Right atrium auricular region (tissue), 2 donors: ENCODE measurements around the gene PHACTR4. TPM values are rescaled to one million over a fixed set of nuclear protein-coding genes. Genes with fewer than 3 reads are reported as not detected.
A peak's percentile ranks its signal among the peaks of the same experiment; 100 is the strongest.
"Not testable (repeated sequence)": the region's sequence is repeated elsewhere in the genome, so short reads cannot be mapped to it uniquely, and the experiment has no call there.

Experiments used
- DNase-seq: peaks from one replicate; pipeline ENCODE4 v3.0.0-alpha.2; 2019; ENCODE audit warnings: low spot score
- H3K27ac ChIP-seq, 2 donors: fragments of 200-600 bp; sonication (generic); 1 replicate in 1 of 2; 2 replicates in 1 of 2; pipeline ENCODE4 v1.5.1; 2016 to 2019
- H3K27me3 ChIP-seq, 2 donors: fragments of 200-600 bp; sonication (generic); one replicate each; pipeline versions ENCODE4 v1.5.1 to v1.6.0; 2017 to 2019
- H3K36me3 ChIP-seq: fragments of 200-600 bp; sonication (generic); one replicate; pipeline ENCODE4 v1.5.1; 2016
- H3K4me1 ChIP-seq, 2 donors: fragments of 200-600 bp; sonication (generic); one replicate each; pipeline versions ENCODE4 v1.5.1 to v1.6.0; 2017 to 2019
- H3K4me3 ChIP-seq, 2 donors: fragments of 200-600 bp; sonication (generic); 1 replicate in 1 of 2; 2 replicates in 1 of 2; pipeline ENCODE4 v1.5.1; 2017 to 2019; ENCODE audit warnings: mild to moderate bottlenecking in 1 of 2, moderate library complexity in 1 of 2
- H3K9me3 ChIP-seq, 2 donors: fragments of 200-600 bp; sonication (generic); one replicate each; pipeline ENCODE4 v1.5.1; 2019
- CTCF ChIP-seq, 2 donors: fragments of 200-600 bp; sonication (generic); IDR thresholded peaks; one replicate each; pipeline ENCODE4 v1.5.1; 2019; ENCODE audit warnings: antibody characterized with exemption in 2 of 2
- total RNA-seq, 2 donors: library from RNA; depleted of rRNA; stranded (reverse); fragments of >200 nt; gene quantifications; one replicate each; pipeline ENCODE4 v1.1.0, GENCODE V29; 2016

PHACTR4 gene
- total RNA-seq, result 10 to 100 TPM; 15.8 to 22.4 TPM

GRCh38 chr1:28369371-28370238 is at the start of gene PHACTR4:
PHACTR4 (plus strand) TSS chr1:28369740; CDS start chr1:28407448, 37,708 bp downstream.
- Histone ChIP-seq H3K36me3 (no peaks in the 10 kb centered on the region), H3K27ac (peak within 1 kb of the TSS; percentile 92 to 95), H3K9me3 (no peaks in the 10 kb centered on the region), H3K27me3 (no peaks in the 10 kb centered on the region), H3K4me3 (peak within 1 kb of the TSS; percentile 82 to 88), H3K4me1 (peaks cover 0 to 17% of the 10 kb centered on the region in 2 donors)
- peak; percentile 88 for DNase-seq
- no peak for TF ChIP-seq CTCF (IDR thresholded peaks at IDR 0.05)

- Histone ChIP-seq H3K4me3 (no peak overlapping the region), H3K27ac (no peak overlapping the region), H3K36me3 (no peaks in the 10 kb centered on the region), H3K27me3 (no peaks in the 10 kb centered on the region), H3K4me1 (no peaks in the 10 kb centered on the region), H3K9me3 (no peaks in the 10 kb centered on the region)
- DNase-seq, result no peak
- no peak for TF ChIP-seq CTCF (IDR thresholded peaks at IDR 0.05)
These were observed 47.3 kb upstream of the PHACTR4 start for GRCh38 chr1:28322194-28322593.

GRCh38 chr1:28323720-28324119 is 45.8 kb upstream of the PHACTR4 start:
- no peak for TF ChIP-seq CTCF (IDR thresholded peaks at IDR 0.05)
- no peak overlapping the region for H3K27ac ChIP-seq
- peaks cover 0 to 9% of the 10 kb centered on the region in 2 donors for H3K4me1 ChIP-seq
- no peak overlapping the region for H3K4me3 ChIP-seq
- no peaks in the 10 kb centered on the region for H3K9me3 ChIP-seq
- no peaks in the 10 kb centered on the region for H3K27me3 ChIP-seq
- H3K36me3 ChIP-seq, result no peaks in the 10 kb centered on the region
- no peak for DNase-seq

- no peak for TF ChIP-seq CTCF (IDR thresholded peaks at IDR 0.05)
- Histone ChIP-seq H3K4me3 (no peak overlapping the region), H3K27me3 (no peaks in the 10 kb centered on the region), H3K36me3 (peaks cover 4% of the 10 kb centered on the region), H3K9me3 (no peaks in the 10 kb centered on the region), H3K27ac (no peak overlapping the region), H3K4me1 (peaks cover 0 to 16% of the 10 kb centered on the region in 2 donors)
- no peak for DNase-seq
These were observed 43.0 kb upstream of the PHACTR4 start for GRCh38 chr1:28326515-28326914.

GRCh38 chr1:28326984-28327383 is 42.6 kb upstream of the PHACTR4 start:
- Histone ChIP-seq H3K4me3 (no peak overlapping the region), H3K36me3 (peaks cover 9% of the 10 kb centered on the region), H3K27ac (no peak overlapping the region), H3K9me3 (no peaks in the 10 kb centered on the region), H3K27me3 (no peaks in the 10 kb centered on the region), H3K4me1 (peaks cover 0 to 16% of the 10 kb centered on the region in 2 donors)
- no peak for DNase-seq
- TF ChIP-seq CTCF (IDR thresholded peaks at IDR 0.05), result no peak

GRCh38 chr1:28327431-28327830 is 42.1 kb upstream of the PHACTR4 start:
- peaks cover 0 to 16% of the 10 kb centered on the region in 2 donors for H3K4me1 ChIP-seq
- H3K36me3 ChIP-seq, result peaks cover 13% of the 10 kb centered on the region
- not testable (repeated sequence) for DNase-seq, H3K27me3 ChIP-seq, H3K4me3 ChIP-seq, H3K9me3 ChIP-seq, H3K27ac ChIP-seq
